ENCODE measurements around the gene HIVEP3. TPM values are rescaled to one million over a fixed set of nuclear protein-coding genes. Genes with fewer than 3 reads are reported as not detected.

Gene HIVEP3
- total RNA-seq, 1 experiment from 2014 or later: 6.0 TPM

DNA sequence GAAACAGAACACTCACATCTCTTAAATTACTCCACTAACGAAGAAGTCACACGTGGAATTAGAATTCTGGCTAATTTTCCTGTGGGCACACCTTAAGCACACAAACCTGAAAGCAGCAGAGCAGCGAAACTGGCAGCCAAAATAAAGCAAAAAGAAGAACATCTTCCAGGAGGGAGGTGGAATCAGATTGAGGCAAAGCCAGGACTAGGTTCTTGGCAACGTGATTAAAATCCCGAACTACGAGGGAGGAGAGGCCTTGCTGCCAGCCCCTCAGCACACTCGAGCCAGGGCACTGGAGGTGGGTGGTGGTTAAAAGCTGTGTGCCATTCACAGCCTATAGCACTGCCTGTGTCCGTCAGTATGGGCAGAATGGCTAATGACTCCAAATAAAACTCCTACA is 58.0 kb downstream of the HIVEP3 start:
- no peak for DNase-seq (ENCODE audit: low read depth, low spot score)
- H3K27me3 ChIP-seq (ENCODE audit: control insufficient read depth, insufficient read depth, low read length): 0 out of 2 replicates have a peak, but pooled peaks cover 2% of the 10 kb centered on the region
- no peaks in the 10 kb centered on the region for H3K36me3 ChIP-seq (ENCODE audit: control insufficient read depth, insufficient read depth, low read length)
- ChIA-PET CTCF (no interaction called here), POLR2A (no interaction called here)
- H3K4me3 ChIP-seq (ENCODE audit: low read depth in 2 of 2, low read length in 2 of 2): no peak overlapping the region
- intact Hi-C loops (cut with micrococcal nuclease; ENCODE audit: unreplicated experiment): no loop called here
- in situ Hi-C loops (cut with HindIII; ENCODE audit: low pct_unique_long_range_greater_than_20kb, low sequenced_read_pairs): no loop called here
- no TSS peak for BruUV-seq (replicated peaks)
- TF ChIP-seq, protein P1, sequence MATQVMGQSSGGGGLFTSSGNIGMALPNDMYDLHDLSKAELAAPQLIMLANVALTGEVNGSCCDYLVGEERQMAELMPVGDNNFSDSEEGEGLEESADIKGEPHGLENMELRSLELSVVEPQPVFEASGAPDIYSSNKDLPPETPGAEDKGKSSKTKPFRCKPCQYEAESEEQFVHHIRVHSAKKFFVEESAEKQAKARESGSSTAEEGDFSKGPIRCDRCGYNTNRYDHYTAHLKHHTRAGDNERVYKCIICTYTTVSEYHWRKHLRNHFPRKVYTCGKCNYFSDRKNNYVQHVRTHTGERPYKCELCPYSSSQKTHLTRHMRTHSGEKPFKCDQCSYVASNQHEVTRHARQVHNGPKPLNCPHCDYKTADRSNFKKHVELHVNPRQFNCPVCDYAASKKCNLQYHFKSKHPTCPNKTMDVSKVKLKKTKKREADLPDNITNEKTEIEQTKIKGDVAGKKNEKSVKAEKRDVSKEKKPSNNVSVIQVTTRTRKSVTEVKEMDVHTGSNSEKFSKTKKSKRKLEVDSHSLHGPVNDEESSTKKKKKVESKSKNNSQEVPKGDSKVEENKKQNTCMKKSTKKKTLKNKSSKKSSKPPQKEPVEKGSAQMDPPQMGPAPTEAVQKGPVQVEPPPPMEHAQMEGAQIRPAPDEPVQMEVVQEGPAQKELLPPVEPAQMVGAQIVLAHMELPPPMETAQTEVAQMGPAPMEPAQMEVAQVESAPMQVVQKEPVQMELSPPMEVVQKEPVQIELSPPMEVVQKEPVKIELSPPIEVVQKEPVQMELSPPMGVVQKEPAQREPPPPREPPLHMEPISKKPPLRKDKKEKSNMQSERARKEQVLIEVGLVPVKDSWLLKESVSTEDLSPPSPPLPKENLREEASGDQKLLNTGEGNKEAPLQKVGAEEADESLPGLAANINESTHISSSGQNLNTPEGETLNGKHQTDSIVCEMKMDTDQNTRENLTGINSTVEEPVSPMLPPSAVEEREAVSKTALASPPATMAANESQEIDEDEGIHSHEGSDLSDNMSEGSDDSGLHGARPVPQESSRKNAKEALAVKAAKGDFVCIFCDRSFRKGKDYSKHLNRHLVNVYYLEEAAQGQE (IDR thresholded peaks at IDR 0.05; ENCODE audit: insufficient read depth in 1 of 2, low read depth in 2 of 2, low read length in 1 of 2): no peak
- TF ChIP-seq SIN3A (IDR thresholded peaks at IDR 0.05; ENCODE audit: borderline replicate concordance, insufficient read depth, low read depth, low read length) (no peak), POLR2AphosphoS5 (IDR thresholded peaks at IDR 0.05; ENCODE audit: low read depth, low read length) (no peak), TCF7L2 (IDR thresholded peaks at IDR 0.05; ENCODE audit: low read depth, low read length) (no peak)
- TF ChIP-seq, protein P2, sequence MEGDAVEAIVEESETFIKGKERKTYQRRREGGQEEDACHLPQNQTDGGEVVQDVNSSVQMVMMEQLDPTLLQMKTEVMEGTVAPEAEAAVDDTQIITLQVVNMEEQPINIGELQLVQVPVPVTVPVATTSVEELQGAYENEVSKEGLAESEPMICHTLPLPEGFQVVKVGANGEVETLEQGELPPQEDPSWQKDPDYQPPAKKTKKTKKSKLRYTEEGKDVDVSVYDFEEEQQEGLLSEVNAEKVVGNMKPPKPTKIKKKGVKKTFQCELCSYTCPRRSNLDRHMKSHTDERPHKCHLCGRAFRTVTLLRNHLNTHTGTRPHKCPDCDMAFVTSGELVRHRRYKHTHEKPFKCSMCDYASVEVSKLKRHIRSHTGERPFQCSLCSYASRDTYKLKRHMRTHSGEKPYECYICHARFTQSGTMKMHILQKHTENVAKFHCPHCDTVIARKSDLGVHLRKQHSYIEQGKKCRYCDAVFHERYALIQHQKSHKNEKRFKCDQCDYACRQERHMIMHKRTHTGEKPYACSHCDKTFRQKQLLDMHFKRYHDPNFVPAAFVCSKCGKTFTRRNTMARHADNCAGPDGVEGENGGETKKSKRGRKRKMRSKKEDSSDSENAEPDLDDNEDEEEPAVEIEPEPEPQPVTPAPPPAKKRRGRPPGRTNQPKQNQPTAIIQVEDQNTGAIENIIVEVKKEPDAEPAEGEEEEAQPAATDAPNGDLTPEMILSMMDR (IDR thresholded peaks at IDR 0.05): no peak
- H3K9me3 ChIP-seq (ENCODE audit: control insufficient read depth, insufficient read depth, low read depth, low read length): no peaks in the 10 kb centered on the region
- H3K4me1 ChIP-seq (ENCODE audit: control insufficient read depth, insufficient read depth, low read length): peaks cover 40% of the 10 kb centered on the region
- H3K27ac ChIP-seq (ENCODE audit: low read length): peak overlapping the region; percentile 83
- ATAC-seq: no peak

DNA sequence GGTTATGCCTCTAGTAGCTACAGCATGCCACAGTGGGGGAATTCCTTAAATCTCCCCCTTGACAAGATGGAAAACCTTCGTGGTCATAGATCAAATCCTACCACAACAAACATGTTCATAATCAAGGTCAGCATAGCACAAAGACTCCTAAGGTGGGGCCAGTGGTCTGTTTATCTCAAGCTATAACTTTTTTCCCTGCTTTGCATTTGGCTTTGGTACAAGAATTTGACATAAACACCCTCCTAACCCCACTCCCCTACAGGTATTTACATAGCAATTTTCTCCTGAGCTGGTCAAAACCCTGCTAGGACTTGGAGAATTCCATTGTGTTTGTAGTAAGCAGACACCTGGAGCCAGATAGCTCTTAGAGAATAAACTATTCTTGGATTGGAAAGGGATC is 58.5 kb downstream of the HIVEP3 start:
- DNase-seq (ENCODE audit: low read depth, low spot score) (no peak), ATAC-seq (no peak)
- no peaks in the 10 kb centered on the region for H3K9me3 ChIP-seq (ENCODE audit: control insufficient read depth, insufficient read depth, low read depth, low read length)
- H3K27me3 ChIP-seq (ENCODE audit: control insufficient read depth, insufficient read depth, low read length): 0 out of 2 replicates have a peak, but pooled peaks cover 2% of the 10 kb centered on the region
- no peak overlapping the region for H3K4me3 ChIP-seq (ENCODE audit: low read depth in 2 of 2, low read length in 2 of 2)
- CTCF ChIA-PET: interaction anchor here (0.6 kb wide), 1 partner anchor 89 kb away, joined by 3 read pairs; no protein-coding TSS in a partner anchor
- TF ChIP-seq TCF7L2 (IDR thresholded peaks at IDR 0.05; ENCODE audit: low read depth, low read length): peak; percentile 60; the same call in 1 of the 2 replicates
- TF ChIP-seq, protein P2 (IDR thresholded peaks at IDR 0.05): no peak
- in situ Hi-C loops (cut with HindIII; ENCODE audit: low pct_unique_long_range_greater_than_20kb, low sequenced_read_pairs) (no loop called here), intact Hi-C loops (cut with micrococcal nuclease; ENCODE audit: unreplicated experiment) (no loop called here)
- POLR2A ChIA-PET: no interaction called here
- H3K36me3 ChIP-seq (ENCODE audit: control insufficient read depth, insufficient read depth, low read length): no peaks in the 10 kb centered on the region
- H3K27ac ChIP-seq (ENCODE audit: low read length): peak overlapping the region; percentile 83; the same call in 1 of the 2 replicates
- H3K4me1 ChIP-seq (ENCODE audit: control insufficient read depth, insufficient read depth, low read length): peaks cover 40% of the 10 kb centered on the region
- BruUV-seq (replicated peaks): no TSS peak

Measured in Panc1 (cell line).